Islet precursor cell (in vitro differentiated cells): ENCODE data around the gene PHLDA1.

ENCODE experiments used
- DNase-seq: peaks from one replicate; pipeline ENCODE4 v3.0.0-alpha.2; 2018

PHLDA1 gene

GRCh38 chr12:76031414-76032042 is at the start of gene PHLDA1:
Gene PHLDA1, minus strand, starts transcription at chr12:76031776.
- peak; percentile 100 for DNase-seq

GRCh38 chr12:76080729-76081415 is 49.3 kb upstream of the PHLDA1 start:
- no peak for DNase-seq

- DNase-seq = no peak
Observed at GRCh38 chr12:76080017-76080728, 48.6 kb upstream of the PHLDA1 start.

DNA sequence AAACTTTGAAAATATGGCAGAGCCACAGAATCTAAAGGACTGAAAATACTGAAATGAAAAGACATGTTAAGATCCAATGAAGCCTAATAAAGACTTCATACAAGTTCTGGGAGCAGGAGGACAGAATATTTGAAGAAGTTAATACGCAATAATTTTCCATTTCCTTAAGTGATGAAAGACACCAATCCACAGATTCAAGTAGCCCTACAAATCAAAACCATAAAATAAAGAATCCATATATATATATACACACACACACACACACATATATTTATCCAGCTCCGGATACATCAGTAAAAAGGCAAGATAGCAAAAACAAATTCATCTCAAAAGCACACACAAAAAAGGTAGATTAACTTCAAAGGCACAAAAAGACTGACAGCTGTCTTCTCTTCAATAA is 47.2 kb upstream of the PHLDA1 start:
- no peak for DNase-seq

- no peak for DNase-seq
Observed at GRCh38 chr12:76075448-76075847, 43.9 kb upstream of the PHLDA1 start.

GRCh38 chr12:76074701-76075336 is 43.2 kb upstream of the PHLDA1 start:
- DNase-seq = no peak

GRCh38 chr12:76073561-76073960 is 42.0 kb upstream of the PHLDA1 start:
- no peak for DNase-seq

GRCh38 chr12:76072568-76072967 is 41.0 kb upstream of the PHLDA1 start:
- DNase-seq = no peak

DNA sequence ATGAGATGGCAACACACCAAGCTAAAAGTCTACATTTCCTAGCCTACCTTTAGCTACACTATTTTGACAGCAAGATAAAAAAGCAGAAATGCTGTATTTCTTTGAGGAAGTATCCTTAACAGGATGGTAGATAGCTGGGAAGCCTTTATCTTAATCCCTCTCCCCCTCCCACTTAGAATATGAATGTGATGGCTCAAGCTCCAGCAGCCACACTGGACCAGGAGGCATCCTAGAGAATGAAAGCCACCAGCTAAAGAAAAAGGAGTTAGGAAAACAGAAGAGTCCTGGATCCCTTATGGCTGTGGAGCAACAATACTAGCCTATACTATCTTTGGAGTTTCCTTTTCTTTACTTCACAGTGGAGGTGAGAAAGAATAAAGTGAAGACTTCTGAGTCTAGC is 37.8 kb upstream of the PHLDA1 start:
- DNase-seq = no peak

DNA sequence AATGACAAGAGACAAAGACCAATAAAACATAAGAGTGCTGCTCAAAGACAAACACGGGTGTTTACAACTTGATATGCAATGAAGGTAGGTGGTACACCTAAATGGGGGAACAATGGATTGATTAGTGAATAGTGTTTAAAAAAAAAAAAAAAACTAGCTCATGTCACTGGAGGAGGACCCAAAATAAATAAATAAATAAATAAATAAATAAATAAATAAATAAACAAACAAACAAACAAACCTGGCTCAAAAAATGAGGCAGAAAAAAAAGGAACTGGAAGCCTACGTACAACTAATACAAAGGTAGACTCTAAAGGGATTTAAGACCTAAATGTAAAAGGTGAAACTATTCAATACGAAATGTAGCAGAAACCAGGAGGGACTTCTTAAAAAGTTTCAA is 34.3 kb upstream of the PHLDA1 start:
- DNase-seq = no peak

- DNase-seq = no peak
Observed at GRCh38 chr12:76064904-76065303, 33.3 kb upstream of the PHLDA1 start.

DNA sequence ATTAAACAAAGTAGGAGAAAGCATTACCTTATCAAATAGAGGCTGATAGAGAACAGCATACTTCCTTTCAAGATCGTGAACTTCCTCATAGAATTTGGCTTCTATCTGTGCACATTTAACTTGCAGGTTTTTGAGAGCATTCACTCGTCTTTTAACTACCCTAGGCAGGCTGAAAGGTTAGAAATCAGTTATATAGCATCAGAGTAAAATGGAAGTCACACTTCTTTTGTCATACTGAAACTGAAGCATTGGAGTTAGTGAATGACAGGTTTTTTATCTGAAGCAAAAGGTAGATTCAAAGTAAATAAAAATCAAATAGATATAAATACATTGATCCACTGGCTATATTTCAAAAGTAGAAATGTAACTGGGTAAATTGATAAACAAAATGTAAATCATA is 28.5 kb upstream of the PHLDA1 start:
- DNase-seq = no peak

DNA sequence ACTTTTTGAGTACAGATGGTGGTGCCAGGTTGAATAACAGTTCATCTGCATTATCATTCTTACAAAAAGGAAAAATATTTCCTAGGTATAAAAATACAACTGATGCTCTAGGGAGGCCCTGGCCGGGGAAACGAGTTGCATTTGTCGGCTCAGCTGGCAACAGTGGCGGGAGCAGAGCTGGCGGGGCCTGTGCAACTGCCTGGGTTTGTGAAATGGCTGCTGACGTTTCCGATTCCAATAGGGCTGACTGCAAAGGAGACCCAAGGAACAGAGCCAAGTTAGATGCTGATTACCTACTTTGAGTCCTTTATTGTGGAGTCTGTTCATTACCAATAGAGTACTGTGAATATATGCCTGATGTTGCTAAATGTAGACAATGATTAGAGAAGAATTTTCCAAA is 25.8 kb upstream of the PHLDA1 start:
- no peak for DNase-seq

GRCh38 chr12:76055393-76055792 is 23.8 kb upstream of the PHLDA1 start:
- DNase-seq = peak; percentile 42

- no peak for DNase-seq
Observed at GRCh38 chr12:76049575-76050251, 18.1 kb upstream of the PHLDA1 start.

DNA sequence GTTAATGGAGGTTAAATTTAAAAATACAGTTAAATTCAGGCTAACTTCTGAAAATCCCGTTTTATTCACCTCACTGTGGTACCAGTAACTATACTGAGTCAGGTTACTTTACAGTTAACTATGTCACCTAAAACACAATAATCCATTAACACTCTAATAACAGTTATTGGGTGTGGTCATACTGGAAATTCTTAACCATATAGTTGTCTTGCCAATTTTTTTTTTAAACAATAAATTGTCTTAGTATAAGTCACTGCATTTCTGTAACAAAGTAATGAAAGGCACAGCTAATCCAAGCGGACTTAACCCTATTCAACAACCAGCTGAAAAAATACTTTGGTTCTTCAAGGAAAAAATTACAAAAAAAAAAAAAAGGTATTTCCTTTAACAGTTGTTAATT is 16.2 kb upstream of the PHLDA1 start:
- no peak for DNase-seq

- DNase-seq = no peak
Observed at GRCh38 chr12:76047060-76047459, 15.5 kb upstream of the PHLDA1 start.

DNA sequence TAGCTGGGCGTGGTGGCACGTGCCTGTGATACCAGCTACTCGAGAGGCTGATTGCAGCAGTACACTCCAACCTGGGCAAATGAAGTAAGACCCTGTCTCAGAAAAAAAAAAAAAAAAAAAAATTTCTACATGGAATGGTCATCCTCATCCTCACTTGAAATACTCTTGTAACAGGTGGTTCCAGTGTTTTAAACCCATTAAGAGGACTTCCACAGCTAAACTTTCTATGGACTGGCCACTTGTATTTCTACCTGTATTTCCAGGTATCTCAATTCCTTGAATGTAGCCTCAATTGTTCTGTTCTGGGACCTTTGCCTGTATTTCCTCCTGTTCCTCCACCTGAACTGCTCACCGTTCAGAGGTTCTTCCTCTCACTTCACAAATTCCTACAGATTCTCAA is 11.8 kb upstream of the PHLDA1 start:
- DNase-seq = no peak

DNA sequence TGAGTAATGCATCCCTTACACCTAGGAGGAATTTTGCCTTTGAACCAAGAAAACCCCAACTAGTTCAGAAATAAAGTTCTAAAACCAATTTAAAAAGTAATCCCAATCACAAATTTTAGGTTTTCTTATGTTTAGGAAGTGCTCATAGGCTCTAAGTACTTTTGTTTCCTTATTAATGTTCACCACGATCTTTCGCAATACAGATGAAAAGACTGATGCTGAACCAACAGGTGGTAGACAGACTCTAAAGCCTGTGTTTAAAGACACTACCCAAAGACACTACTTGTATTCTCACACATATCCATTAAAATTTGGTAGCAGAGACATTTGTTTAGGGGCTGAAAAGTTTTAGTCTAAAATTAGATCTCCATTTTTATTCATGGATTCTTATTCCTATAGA is 10.6 kb upstream of the PHLDA1 start:
- no peak for DNase-seq

- DNase-seq = no peak
Observed at GRCh38 chr12:76041406-76041805, 9.8 kb upstream of the PHLDA1 start.

GRCh38 chr12:76040461-76040860 is 8.9 kb upstream of the PHLDA1 start:
- no peak for DNase-seq

GRCh38 chr12:76038176-76038575 is 6.6 kb upstream of the PHLDA1 start:
- no peak for DNase-seq
